Keratinocyte (primary cell): ENCODE measurements around the gene MRPL16. TPM values are rescaled to one million over a fixed set of nuclear protein-coding genes. Genes with fewer than 3 reads are reported as not detected.

Experiments
- DNase-seq: peaks from one replicate; pipeline ENCODE4 v3.0.0-alpha.2; 2011; ENCODE audit warnings: low read depth, missing footprints, low spot score
- FAIRE-seq: peaks from 2 replicates; lab custom pipeline; 2011; peaks lifted over from hg19 to GRCh38; lab: Jason Lieb, UNC
- H2AFZ ChIP-seq: 2 replicates; pipeline ENCODE4 v1.6.0; 2012; ENCODE audit warnings: low read length, control low read depth, inconsistent platforms; ENCODE audit not compliant: control insufficient read depth
- H3K27ac ChIP-seq: 2 replicates; pipeline ENCODE4 v1.5.1; 2011; ENCODE audit warnings: low read length; ENCODE audit not compliant: control insufficient read depth, insufficient read depth
- H3K27me3 ChIP-seq: 3 replicates; pipeline ENCODE4 v1.6.0; 2011; ENCODE audit warnings: low read length; ENCODE audit not compliant: control insufficient read depth, insufficient read depth; ENCODE audit errors: extremely low read depth
- H3K36me3 ChIP-seq, 2 experiments: 2 replicates in 1 of 2; 3 replicates in 1 of 2; pipeline ENCODE4 v1.5.1; 2011; ENCODE audit warnings: low read length in 2 of 2, mild to moderate bottlenecking in 1 of 2; ENCODE audit not compliant: control insufficient read depth in 2 of 2, insufficient read depth in 2 of 2; ENCODE audit errors: extremely low read depth in 1 of 2
- H3K4me1 ChIP-seq: 3 replicates; pipeline ENCODE4 v1.5.1; 2011; ENCODE audit warnings: low read length; ENCODE audit not compliant: control insufficient read depth, insufficient read depth; ENCODE audit errors: extremely low read depth
- H3K4me2 ChIP-seq: 3 replicates; pipeline ENCODE4 v1.6.0; 2011; ENCODE audit warnings: low read depth, low read length; ENCODE audit not compliant: control insufficient read depth, insufficient read depth; ENCODE audit errors: extremely low read depth
- H3K4me3 ChIP-seq, 3 experiments: fragments of 200-600 bp in 1 of 3; sonication (generic) in 1 of 3; 2 replicates in 2 of 3; 3 replicates in 1 of 3; pipeline ENCODE4 v1.5.1; 2011 to 2016; ENCODE audit warnings: low read length in 3 of 3, mild to moderate bottlenecking in 3 of 3, control low read depth in 2 of 3, inconsistent platforms in 1 of 3, low read depth in 1 of 3, mixed read lengths in 1 of 3, mixed run types in 1 of 3, moderate library complexity in 1 of 3; ENCODE audit not compliant: control insufficient read depth in 2 of 3, insufficient read depth in 2 of 3; ENCODE audit errors: extremely low read depth in 1 of 3
- H3K79me2 ChIP-seq: 2 replicates; pipeline ENCODE4 v1.6.0; 2012; ENCODE audit warnings: low read length; ENCODE audit not compliant: control insufficient read depth, insufficient read depth
- H3K9ac ChIP-seq: 3 replicates; pipeline ENCODE4 v1.6.0; 2011; ENCODE audit warnings: low read length; ENCODE audit not compliant: control insufficient read depth, insufficient read depth; ENCODE audit errors: extremely low read depth
- H3K9me1 ChIP-seq: 3 replicates; pipeline ENCODE4 v1.6.0; 2011; ENCODE audit warnings: low read length; ENCODE audit not compliant: control insufficient read depth, insufficient read depth; ENCODE audit errors: extremely low read depth
- H3K9me3 ChIP-seq: 2 replicates; pipeline ENCODE4 v1.5.1; 2012; ENCODE audit warnings: low read depth, low read length; ENCODE audit not compliant: control insufficient read depth
- H4K20me1 ChIP-seq: 3 replicates; pipeline ENCODE4 v1.6.0; 2011; ENCODE audit warnings: low read length; ENCODE audit not compliant: control insufficient read depth, insufficient read depth; ENCODE audit errors: extremely low read depth
- EZH2 ChIP-seq: IDR thresholded peaks from one replicate; pipeline ENCODE4 v1.6.1; 2012; ENCODE audit warnings: inconsistent platforms, mild to moderate bottlenecking, low read length, moderate library complexity
- dilution Hi-C: fragments of 300-500 bp; cut with MboI; formaldehyde crosslinking; loops from one replicate; pipeline ENCODE4 v1.7.0; 2020; ENCODE audit warnings: low sequenced_read_pairs; ENCODE audit not compliant: extremely low pct_ligation_motif_present
- polyA plus RNA-seq, 5 experiments: library from polyadenylated mRNA; depleted of rRNA in 3 of 5; stranded (reverse) in 3 of 5; stranded (forward) in 1 of 5; unstranded in 1 of 5; fragments of >200 nt; gene quantifications; 1 replicate in 1 of 5; 2 replicates in 3 of 5; 3 replicates in 1 of 5; pipeline versions ENCODE4 v1.2.1 to v1.2.3, GENCODE V29; 2011 to 2012; ENCODE audit warnings: missing spikeins in 2 of 5, low read depth in 1 of 5, low replicate concordance in 1 of 5
- TF ChIP-seq, protein P1 (sequence below), 3 experiments: IDR thresholded peaks in 1 of 3; conservative IDR thresholded peaks in 1 of 3; optimal IDR thresholded peaks in 1 of 3; 2 replicates in 2 of 3; 3 replicates in 1 of 3; pipeline versions ENCODE3 to v1.5.1; 2011; ENCODE audit warnings: low read length in 3 of 3, mild to moderate bottlenecking in 3 of 3, moderate library complexity in 2 of 3, control low read depth in 1 of 3, inconsistent platforms in 1 of 3; ENCODE audit not compliant: insufficient read depth in 2 of 3; ENCODE audit errors: extremely low read depth in 1 of 3

The MRPL16 gene
- polyA plus RNA-seq, 1 donor (not counting 4 experiments of a cell fraction or from before 2014, with no cell fraction given) = 72.1 TPM

DNA sequence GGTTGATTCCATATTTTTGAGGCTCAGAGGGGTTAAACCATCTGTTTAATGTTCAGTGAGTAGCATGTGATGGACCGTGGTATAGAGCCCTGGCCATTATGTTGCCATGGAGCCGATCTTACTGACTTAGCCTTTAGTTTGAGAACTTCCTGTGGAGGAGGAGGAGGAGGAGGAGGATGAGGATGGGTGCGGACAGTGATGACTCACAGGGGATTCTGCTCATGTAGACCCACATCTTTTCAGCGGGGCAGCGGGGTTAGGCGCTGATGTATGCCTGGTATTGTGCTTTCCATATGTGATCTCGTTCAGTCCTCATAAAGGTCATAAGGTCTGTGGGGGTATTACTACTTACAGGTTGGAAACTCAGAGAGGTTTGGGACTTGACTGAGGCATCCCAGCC is 41.5 kb downstream of the MRPL16 start:
- H3K27ac ChIP-seq = no peak overlapping the region

DNA sequence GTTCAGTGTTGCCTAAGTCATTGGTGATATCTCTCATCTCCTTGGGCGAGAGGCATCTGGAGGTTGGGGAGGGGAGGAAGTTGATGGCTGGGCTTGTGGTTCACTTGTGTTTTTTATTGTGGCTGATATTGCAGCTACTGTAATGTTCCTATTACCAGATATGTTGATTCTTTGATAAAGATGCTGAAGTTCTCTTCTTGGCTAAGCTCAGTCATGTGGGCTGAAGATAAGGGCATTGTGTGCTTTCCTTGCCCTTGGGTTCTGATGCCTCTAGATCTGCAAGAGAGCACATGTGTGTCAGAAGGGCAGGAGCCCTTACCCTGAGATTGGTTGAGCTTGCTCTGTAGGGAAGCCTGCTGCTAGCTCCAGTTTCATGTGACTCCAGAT is 43.4 kb downstream of the MRPL16 start:
- no peaks in the 10 kb centered on the region for H3K9me3 ChIP-seq
- no peak overlapping the region for H3K27ac ChIP-seq
- no peaks in the 10 kb centered on the region for H3K4me1 ChIP-seq
- dilution Hi-C loops = no loop called here
- FAIRE-seq (no peak), DNase-seq (no peak)
- no peaks in the 10 kb centered on the region for H3K27me3 ChIP-seq
- peaks cover 21% of the 10 kb centered on the region for H4K20me1 ChIP-seq
- peaks cover 90% of the 10 kb centered on the region for H3K79me2 ChIP-seq
- H3K36me3 ChIP-seq = peaks cover 6 to 8% of the 10 kb centered on the region in 2 experiments
- no peak overlapping the region for H3K4me2 ChIP-seq
- H3K9ac ChIP-seq = no peak overlapping the region
- no peaks in the 10 kb centered on the region for H3K9me1 ChIP-seq
- TF ChIP-seq, protein P1, sequence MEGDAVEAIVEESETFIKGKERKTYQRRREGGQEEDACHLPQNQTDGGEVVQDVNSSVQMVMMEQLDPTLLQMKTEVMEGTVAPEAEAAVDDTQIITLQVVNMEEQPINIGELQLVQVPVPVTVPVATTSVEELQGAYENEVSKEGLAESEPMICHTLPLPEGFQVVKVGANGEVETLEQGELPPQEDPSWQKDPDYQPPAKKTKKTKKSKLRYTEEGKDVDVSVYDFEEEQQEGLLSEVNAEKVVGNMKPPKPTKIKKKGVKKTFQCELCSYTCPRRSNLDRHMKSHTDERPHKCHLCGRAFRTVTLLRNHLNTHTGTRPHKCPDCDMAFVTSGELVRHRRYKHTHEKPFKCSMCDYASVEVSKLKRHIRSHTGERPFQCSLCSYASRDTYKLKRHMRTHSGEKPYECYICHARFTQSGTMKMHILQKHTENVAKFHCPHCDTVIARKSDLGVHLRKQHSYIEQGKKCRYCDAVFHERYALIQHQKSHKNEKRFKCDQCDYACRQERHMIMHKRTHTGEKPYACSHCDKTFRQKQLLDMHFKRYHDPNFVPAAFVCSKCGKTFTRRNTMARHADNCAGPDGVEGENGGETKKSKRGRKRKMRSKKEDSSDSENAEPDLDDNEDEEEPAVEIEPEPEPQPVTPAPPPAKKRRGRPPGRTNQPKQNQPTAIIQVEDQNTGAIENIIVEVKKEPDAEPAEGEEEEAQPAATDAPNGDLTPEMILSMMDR (optimal IDR thresholded peaks at IDR 0.05 in 1 of 3, IDR thresholded peaks at IDR 0.05 in 1 of 3, conservative IDR thresholded peaks at IDR 0.05 in 1 of 3; ENCODE audit: extremely low read depth in 1 of 3, insufficient read depth in 2 of 3, low read length in 3 of 3) = no peak
- TF ChIP-seq EZH2 = no peak
- no peak overlapping the region for H2AFZ ChIP-seq
- H3K4me3 ChIP-seq = no peak overlapping the region

More for the DNA sequence above, 41.5 kb downstream of the MRPL16 start:
- no peak overlapping the region for H3K4me2 ChIP-seq
- no peak overlapping the region for H2AFZ ChIP-seq
- H3K4me3 ChIP-seq = no peak overlapping the region
- H3K9ac ChIP-seq = no peak overlapping the region
- no peaks in the 10 kb centered on the region for H3K4me1 ChIP-seq
- peaks cover 74% of the 10 kb centered on the region for H3K79me2 ChIP-seq
- peaks cover 17% of the 10 kb centered on the region for H4K20me1 ChIP-seq
- H3K9me3 ChIP-seq = no peaks in the 10 kb centered on the region
- peaks cover 3 to 7% of the 10 kb centered on the region in 2 experiments for H3K36me3 ChIP-seq
- H3K27me3 ChIP-seq = no peaks in the 10 kb centered on the region
- TF ChIP-seq, protein P1 (optimal IDR thresholded peaks at IDR 0.05 in 1 of 3, IDR thresholded peaks at IDR 0.05 in 1 of 3, conservative IDR thresholded peaks at IDR 0.05 in 1 of 3; ENCODE audit: extremely low read depth in 1 of 3, insufficient read depth in 2 of 3, low read length in 3 of 3) = no peak
- TF ChIP-seq EZH2 = no peak
- dilution Hi-C loops = no loop called here
- no peak for DNase-seq
- H3K9me1 ChIP-seq = no peaks in the 10 kb centered on the region
- no peak for FAIRE-seq
